SH-SY5Y (cell line): ENCODE measurements around the gene GALK2.

Experiments used
- GATA2 ChIP-seq: IDR thresholded peaks from 2 replicates; pipeline ENCODE4 v1.6.1; 2011; ENCODE audit warnings: mild to moderate bottlenecking, low read depth, low read length
- GATA3 ChIP-seq: IDR thresholded peaks from 2 replicates; pipeline ENCODE4 v1.6.1; 2011; ENCODE audit warnings: low read depth, mild to moderate bottlenecking, low read length, moderate library complexity

DNA sequence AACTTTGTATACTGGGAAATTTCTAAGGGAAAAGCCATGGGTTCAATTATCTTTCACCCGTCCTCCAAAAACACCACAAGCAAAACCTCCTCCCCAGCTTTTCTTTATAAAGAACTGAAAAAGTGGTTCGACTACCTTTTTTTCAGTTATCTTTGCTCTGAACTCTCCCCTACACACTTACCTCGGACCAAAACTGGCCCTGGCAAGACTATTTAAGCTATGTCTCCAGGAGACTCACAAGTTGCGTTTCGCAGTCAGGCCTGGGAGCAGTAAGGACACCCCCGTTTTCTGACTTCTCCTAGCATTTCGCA lies 15.3 kb upstream of the GALK2 start:
- TF ChIP-seq GATA2 = no peak
- TF ChIP-seq GATA3 = no peak
